ENCODE data around the gene TMEM18. TPM values are rescaled to one million over a fixed set of nuclear protein-coding genes. Genes with fewer than 3 reads are reported as not detected.

TMEM18 gene
- total and polyA plus RNA-seq, 2 donors (not counting 1 experiment from before 2014, with no cell fraction given): 15.2 to 39.7 TPM

- Histone ChIP-seq H3K4me3 (replicated peaks in 1 of 4; ENCODE audit: control extremely low read depth in 1 of 4, insufficient read depth in 1 of 4, low read depth in 3 of 4, low read length in 4 of 4) (no peak overlapping the region), H3K9me3 (ENCODE audit: control insufficient read depth, insufficient read depth, low read depth, low read length) (no peaks in the 10 kb centered on the region), H3K27me3 (ENCODE audit: control insufficient read depth, insufficient read depth, low read length) (no peaks in the 10 kb centered on the region), H3K4me2 (ENCODE audit: extremely low read depth, insufficient read depth, low read length) (no peak overlapping the region), H3K79me2 (ENCODE audit: control insufficient read depth, insufficient read depth, low read length) (no peaks in the 10 kb centered on the region), H4K20me1 (ENCODE audit: control insufficient read depth, extremely low read depth, insufficient read depth, low read length) (no peaks in the 10 kb centered on the region), H3K9ac (ENCODE audit: insufficient read depth, low read length) (no peak overlapping the region), H3K27ac (ENCODE audit: insufficient read depth, low read length) (no peak overlapping the region), H3K4me1 (ENCODE audit: control insufficient read depth, extremely low read depth, insufficient read depth, low read length) (no peaks in the 10 kb centered on the region), H3K36me3 (ENCODE audit: control insufficient read depth, insufficient read depth, low read length) (no peaks in the 10 kb centered on the region), H2AFZ (ENCODE audit: low read length) (no peak overlapping the region)
- no peak for TF ChIP-seq CTCF (conservative IDR thresholded peaks at IDR 0.05 in 1 of 2, IDR thresholded peaks at IDR 0.05 in 1 of 2; ENCODE audit: low read depth in 1 of 2, low read length in 2 of 2)
- no peak for TF ChIP-seq EZH2 (IDR thresholded peaks at IDR 0.05; ENCODE audit: low read length, missing control alignments)
- no peak for DNase-seq (ENCODE audit: low read depth in 2 of 2)
These were observed 5.0 kb upstream of the TMEM18 start for GRCh38 chr2:682226-682625.

DNA sequence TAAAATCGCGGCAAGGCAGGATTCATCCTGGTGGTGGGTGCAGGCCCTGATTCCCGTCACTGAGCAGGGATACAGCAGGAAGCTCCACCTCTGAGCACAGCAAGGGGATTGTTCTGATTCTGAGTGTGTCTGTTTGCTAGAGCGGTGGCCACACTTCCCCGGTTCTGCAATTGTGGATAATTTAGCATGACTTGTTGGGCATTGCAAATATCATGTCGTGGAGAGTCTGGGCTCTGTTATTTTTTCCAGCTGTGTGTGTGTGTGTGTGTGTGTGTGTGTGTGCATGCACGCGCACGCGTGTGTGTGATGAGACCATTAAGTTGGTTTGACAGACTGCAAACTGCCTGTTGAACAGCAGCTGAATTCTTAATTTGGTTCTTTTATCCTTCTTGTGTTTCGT is 4.1 kb upstream of the TMEM18 start:
- Histone ChIP-seq H2AFZ (ENCODE audit: low read length) (no peak overlapping the region), H3K79me2 (ENCODE audit: control insufficient read depth, insufficient read depth, low read length) (peaks cover 1% of the 10 kb centered on the region), H3K4me1 (ENCODE audit: control insufficient read depth, extremely low read depth, insufficient read depth, low read length) (no peaks in the 10 kb centered on the region), H3K27me3 (ENCODE audit: control insufficient read depth, insufficient read depth, low read length) (no peaks in the 10 kb centered on the region), H3K4me3 (replicated peaks in 1 of 4; ENCODE audit: control extremely low read depth in 1 of 4, insufficient read depth in 1 of 4, low read depth in 3 of 4, low read length in 4 of 4) (no peak overlapping the region), H3K9ac (ENCODE audit: insufficient read depth, low read length) (no peak overlapping the region), H3K36me3 (ENCODE audit: control insufficient read depth, insufficient read depth, low read length) (no peaks in the 10 kb centered on the region), H3K9me3 (ENCODE audit: control insufficient read depth, insufficient read depth, low read depth, low read length) (no peaks in the 10 kb centered on the region), H4K20me1 (ENCODE audit: control insufficient read depth, extremely low read depth, insufficient read depth, low read length) (no peaks in the 10 kb centered on the region), H3K27ac (ENCODE audit: insufficient read depth, low read length) (no peak overlapping the region), H3K4me2 (ENCODE audit: extremely low read depth, insufficient read depth, low read length) (no peak overlapping the region)
- DNase-seq (ENCODE audit: low read depth in 2 of 2): no peak
- no peak for TF ChIP-seq EZH2 (IDR thresholded peaks at IDR 0.05; ENCODE audit: low read length, missing control alignments)
- TF ChIP-seq CTCF (conservative IDR thresholded peaks at IDR 0.05 in 1 of 2, IDR thresholded peaks at IDR 0.05 in 1 of 2; ENCODE audit: low read depth in 1 of 2, low read length in 2 of 2): no peak

GRCh38 chr2:680496-680895 is 3.3 kb upstream of the TMEM18 start:
- Histone ChIP-seq H3K79me2 (ENCODE audit: control insufficient read depth, insufficient read depth, low read length) (peaks cover 4% of the 10 kb centered on the region), H3K4me2 (ENCODE audit: extremely low read depth, insufficient read depth, low read length) (no peak overlapping the region), H3K27me3 (ENCODE audit: control insufficient read depth, insufficient read depth, low read length) (no peaks in the 10 kb centered on the region), H4K20me1 (ENCODE audit: control insufficient read depth, extremely low read depth, insufficient read depth, low read length) (no peaks in the 10 kb centered on the region), H3K27ac (ENCODE audit: insufficient read depth, low read length) (no peak overlapping the region), H3K4me3 (replicated peaks in 1 of 4; ENCODE audit: control extremely low read depth in 1 of 4, insufficient read depth in 1 of 4, low read depth in 3 of 4, low read length in 4 of 4) (no peak overlapping the region), H2AFZ (ENCODE audit: low read length) (no peak overlapping the region), H3K4me1 (ENCODE audit: control insufficient read depth, extremely low read depth, insufficient read depth, low read length) (peaks cover 5% of the 10 kb centered on the region), H3K9me3 (ENCODE audit: control insufficient read depth, insufficient read depth, low read depth, low read length) (no peaks in the 10 kb centered on the region), H3K9ac (ENCODE audit: insufficient read depth, low read length) (no peak overlapping the region), H3K36me3 (ENCODE audit: control insufficient read depth, insufficient read depth, low read length) (no peaks in the 10 kb centered on the region)
- no peak for TF ChIP-seq CTCF (conservative IDR thresholded peaks at IDR 0.05 in 1 of 2, IDR thresholded peaks at IDR 0.05 in 1 of 2; ENCODE audit: low read depth in 1 of 2, low read length in 2 of 2)
- TF ChIP-seq EZH2 (IDR thresholded peaks at IDR 0.05; ENCODE audit: low read length, missing control alignments): no peak
- DNase-seq (ENCODE audit: low read depth in 2 of 2): no peak

Measured in fibroblast of lung (primary cell).